Stimulated activated CD8-positive, alpha-beta memory T cell treated with anti-CD3 and anti-CD28 coated beads, Interleukin-12 subunit alpha, Interleukin-12 subunit beta, amount 100 ng/mL, for 1 hour (primary cell): ENCODE results near the gene KCNQ1.

ENCODE experiments used
- DNase-seq: peaks from one replicate; pipeline ENCODE4 v3.0.0-alpha.2; 2020; ENCODE audit warnings: low read depth

Gene KCNQ1

DNA sequence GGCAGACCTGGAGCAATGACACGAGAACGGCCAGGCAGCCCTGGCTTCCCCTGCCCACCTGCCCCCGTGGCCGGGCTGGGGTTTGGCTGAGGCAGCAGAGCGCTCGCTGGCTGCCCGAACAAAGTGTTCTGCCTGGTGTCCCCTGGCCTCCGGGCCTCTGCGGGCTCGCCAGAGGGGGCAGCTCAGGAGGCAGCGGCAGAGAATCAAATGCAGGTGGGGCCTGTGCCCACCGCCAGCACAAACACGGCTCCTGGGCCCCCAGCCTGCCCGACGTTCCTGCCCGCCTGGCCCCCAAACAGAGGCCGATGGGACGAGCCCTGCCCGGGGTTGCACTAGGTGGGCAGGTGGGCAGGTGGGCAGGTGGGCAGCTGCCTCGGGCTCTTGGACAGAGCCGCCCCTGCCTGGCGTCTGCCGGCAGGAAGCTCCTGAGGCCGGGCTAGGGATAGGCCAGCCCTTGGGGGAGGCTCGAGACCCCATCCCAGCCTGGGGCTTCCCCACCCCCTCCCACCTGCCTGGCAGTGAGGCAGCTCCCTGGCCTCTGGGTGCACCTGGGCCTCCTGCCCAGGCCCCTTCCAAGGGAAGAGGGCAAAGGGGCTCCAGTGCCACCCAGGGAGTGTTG lies 394.0 kb downstream of the KCNQ1 start:
- no peak for DNase-seq

DNA sequence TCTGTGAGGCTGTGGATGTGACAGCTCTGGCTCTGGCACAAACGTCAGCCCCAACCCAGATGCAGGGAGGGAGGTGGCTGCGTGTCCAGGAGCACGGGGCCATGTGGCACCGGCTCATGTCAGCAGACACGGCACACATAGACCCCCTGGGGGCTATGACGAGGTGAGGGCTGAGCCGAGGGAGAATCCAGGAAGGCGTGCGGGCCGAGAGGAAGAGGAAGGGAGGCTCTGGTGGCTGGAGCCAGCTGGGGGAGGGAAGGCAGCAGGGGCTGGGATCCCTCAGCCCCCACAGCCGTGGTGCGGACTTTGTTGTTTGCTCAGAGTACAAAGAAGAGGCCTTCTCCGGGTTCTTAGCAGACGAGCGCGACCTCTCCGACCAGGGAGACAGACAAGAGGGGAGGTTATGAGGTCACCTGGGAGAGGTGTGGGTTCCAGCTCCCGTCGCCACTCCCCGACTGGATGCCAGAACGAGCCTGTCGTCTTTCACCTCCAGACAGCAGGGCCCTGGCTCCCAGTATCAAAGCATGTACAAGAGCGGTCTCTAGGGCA lies 394.7 kb downstream of the KCNQ1 start:
- DNase-seq, result no peak

DNA sequence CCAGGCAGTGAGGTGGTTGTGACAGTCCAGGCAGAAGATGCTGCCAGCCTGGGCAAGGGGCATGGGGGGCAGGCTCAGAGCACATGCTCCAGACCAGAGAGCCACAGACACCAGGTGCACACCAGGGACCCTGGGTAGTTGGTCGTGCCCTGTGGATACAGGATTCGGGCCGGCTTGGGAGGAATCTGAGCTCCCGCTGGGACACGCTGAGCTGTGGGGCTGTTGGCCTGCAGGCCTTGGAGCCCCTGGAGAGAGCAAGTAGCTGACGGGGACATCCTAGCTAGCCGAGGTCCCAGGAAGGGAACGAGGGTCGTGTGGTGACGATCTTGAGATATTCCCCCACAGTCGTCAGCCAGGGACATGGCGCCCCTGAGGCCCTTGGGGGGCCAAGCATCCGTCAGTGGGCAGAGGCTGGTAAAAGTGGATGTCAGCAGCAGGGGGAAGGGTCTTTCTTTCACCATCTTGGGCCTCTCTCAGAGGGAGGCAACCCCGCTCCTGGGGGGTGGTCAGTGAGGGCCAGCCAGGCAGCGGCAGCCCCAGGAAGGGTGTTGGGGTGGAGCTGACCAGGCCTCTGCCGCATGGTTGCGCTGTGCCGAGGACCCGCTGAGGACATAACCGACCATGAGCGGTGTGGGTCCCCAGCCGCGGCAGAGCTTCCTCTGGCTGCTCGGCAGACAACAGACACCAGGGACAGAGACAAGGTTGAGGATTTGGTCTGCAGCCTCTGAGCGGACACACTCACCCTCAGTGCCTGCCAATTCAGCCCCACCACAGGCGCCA lies 396.8 kb downstream of the KCNQ1 start:
- no peak for DNase-seq

DNA sequence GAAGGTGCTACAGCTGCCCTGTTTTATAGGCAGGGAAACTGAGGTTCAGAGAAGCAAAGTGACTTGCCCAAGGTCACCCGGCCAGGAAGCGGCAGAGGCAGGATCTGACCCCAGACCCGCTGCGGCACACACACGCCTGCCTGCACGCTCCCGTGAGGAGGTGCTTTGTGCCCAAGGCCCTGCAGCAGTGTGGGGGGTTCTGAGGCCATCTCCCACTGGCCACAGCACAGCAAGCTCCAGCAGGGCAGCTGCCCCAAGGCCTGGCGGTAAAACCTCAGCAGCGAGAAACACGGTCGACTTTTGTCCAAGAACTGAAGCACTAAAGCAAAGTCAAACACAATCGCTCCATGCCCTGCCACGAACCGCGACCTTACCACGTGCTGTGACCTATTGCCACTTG lies 398.1 kb downstream of the KCNQ1 start:
- DNase-seq, result no peak

DNA sequence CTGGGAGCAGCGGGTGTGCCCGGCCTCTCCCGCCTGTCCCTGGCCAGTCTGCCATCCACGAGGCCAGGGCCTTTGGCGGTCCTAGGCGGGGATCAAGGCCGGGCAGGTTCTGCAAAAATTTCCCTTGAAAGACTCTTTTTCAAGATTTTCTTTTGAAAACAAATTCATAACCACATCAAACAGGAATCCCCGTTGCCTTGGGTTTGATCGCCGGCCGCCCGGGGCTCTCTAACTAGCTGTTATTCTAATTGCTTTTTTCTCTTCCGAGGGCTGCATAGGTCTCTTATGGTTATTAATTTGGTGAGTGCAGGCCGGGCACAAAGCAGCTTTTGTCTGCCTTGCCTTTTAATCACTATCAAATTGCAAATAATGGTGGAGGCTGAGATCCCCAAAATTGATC lies 398.7 kb downstream of the KCNQ1 start:
- DNase-seq, result no peak

DNA sequence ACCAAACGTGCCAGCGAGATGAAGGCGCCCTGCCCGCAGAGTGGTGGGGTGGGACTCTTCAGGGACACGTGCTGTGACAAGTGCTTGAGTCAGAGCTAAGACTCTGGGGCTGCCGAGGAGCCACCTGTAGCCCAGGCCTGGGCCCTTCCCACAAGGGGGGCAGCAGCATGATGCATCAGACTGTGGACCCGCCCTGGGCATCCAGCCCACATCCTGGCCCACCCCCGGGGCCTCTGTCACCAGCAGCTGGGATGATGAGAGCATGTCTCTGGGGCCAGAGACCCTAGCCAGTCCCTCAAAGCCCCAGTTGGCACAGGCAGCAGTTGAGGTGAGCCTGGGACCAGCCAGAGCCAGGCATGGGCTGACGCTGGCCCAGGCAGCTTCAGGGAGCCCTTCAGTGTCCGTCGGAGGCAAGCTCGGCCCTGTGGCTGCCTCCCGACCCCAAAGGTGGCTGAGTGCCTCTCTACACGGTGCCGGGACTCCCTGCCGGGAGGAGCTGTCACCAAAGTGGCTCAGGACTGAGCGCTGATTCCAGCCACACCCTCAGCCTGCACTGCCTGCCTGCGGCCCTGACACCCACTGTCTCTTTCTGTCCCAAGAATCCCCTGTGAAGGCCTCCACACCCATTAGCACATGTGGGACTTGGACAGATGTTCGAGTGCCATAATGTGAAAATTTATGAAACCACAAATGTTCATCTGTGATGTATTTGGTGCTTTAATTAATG lies 399.5 kb downstream of the KCNQ1 start:
- no peak for DNase-seq

DNA sequence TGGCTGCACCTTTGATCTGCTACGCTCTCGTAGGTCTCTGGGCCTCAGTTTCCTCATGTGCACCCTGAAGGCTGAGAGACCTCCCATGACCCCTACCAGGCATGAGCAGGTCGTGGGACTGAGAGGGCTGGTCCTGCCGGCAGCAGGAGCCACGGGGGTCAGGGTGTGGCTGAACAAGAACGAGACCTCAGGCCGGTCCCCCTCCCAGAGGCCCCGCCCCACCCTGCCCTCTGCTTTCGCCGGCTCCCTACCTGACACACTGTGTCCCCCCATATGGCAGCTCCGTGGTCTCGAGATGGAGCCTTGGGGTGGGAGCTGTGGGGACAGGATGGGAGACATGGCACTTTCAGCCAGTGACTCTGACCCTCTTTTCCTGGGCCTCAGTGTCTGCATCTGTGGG lies 400.2 kb downstream of the KCNQ1 start:
- no peak for DNase-seq

DNA sequence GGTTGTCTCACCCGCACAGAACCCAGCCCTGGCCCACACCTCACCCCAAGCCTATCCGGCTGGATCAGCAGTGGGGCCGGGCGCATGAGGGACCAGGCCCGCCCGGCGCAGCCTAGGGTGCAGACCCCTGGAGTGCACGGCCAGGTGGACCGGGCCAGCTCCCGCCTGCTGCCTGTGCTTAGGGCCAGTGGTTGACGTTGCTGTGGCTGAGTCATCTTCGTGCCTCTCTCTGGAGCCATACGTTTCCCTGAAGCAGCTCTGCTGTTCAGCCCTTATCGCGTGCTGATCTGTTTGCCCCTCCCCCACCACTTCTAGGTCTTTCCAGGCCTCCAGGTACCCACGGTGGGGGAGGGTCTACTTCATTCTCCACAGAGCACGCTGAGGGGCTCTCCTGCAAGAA lies 401.2 kb downstream of the KCNQ1 start:
- DNase-seq, result no peak

DNA sequence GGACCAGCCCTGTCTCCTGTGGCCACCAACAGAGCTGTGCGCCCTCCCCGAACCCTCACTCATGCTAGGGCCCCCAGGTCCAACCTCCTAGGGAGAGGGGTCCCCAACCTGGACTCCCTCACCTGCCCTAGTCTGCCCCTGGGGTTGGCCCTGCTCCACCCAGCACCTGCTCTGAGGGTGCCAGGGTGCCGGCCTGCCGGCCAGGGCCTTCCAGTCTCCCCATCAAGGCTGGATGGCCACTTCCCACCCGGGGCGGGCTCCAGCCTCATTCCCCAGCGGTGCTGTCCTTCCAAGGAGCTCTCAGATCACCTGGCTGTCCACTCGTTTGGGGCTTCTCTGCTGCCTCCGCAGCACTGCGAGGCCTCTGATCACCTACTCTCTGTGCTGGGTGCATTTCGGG lies 401.7 kb downstream of the KCNQ1 start:
- DNase-seq, result no peak

DNA sequence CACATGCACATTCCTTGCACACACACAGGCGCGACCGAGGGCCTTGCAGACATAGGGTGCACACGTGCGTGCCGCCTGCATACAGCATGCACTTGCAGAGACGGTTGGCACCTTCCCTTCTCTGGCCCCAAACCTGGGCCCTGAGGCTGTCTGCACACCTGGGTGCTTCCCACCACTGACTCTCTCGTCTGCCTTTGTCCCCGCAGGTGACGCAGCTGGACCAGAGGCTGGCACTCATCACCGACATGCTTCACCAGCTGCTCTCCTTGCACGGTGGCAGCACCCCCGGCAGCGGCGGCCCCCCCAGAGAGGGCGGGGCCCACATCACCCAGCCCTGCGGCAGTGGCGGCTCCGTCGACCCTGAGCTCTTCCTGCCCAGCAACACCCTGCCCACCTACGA lies 402.8 kb downstream of the KCNQ1 start:
- DNase-seq, result no peak

DNA sequence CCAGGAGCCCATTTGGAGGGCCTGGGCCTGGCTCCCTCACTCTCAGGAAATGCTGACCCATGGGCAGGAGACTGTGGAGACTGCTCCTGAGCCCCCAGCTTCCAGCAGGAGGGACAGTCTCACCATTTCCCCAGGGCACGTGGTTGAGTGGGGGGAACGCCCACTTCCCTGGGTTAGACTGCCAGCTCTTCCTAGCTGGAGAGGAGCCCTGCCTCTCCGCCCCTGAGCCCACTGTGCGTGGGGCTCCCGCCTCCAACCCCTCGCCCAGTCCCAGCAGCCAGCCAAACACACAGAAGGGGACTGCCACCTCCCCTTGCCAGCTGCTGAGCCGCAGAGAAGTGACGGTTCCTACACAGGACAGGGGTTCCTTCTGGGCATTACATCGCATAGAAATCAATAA lies 403.7 kb downstream of the KCNQ1 start:
- no peak for DNase-seq

DNA sequence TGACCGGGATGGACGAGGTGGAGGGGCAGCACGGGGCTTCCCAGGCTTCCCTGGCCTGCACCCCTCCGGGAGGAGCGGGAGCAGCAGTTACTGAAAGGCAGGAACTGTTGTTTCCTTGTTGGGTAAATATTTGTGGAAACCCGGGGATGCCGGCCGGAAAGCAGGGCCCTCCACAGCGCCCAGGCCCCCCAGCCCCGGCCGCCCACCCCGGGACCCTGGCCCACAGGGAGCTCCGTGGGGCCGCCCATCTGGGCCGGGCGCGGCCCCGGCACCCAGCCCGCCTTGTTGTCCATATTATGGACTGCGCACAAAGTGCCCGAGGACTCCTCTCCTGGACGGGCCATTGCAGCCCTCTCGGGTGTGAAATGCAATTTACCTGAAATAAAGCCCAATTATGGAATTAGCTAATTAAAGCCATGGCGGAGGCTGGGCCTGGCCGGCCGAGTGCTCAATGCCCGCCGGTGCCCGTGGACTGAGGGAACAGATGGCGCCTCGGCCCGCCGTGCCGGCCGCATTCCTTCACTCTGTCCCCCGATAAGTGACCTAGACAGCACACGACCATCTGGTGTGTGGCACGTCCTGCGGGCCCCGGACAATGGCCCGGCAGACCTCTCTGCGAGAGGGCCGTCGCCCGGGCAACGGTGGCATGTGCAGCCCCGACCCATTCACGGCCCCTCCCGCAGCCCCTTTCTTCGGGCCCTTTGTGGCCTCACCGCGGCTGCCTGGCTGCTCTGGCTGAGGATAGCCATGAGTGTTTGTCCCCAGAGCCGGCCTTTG lies 405.4 kb downstream of the KCNQ1 start:
- DNase-seq, result no peak

DNA sequence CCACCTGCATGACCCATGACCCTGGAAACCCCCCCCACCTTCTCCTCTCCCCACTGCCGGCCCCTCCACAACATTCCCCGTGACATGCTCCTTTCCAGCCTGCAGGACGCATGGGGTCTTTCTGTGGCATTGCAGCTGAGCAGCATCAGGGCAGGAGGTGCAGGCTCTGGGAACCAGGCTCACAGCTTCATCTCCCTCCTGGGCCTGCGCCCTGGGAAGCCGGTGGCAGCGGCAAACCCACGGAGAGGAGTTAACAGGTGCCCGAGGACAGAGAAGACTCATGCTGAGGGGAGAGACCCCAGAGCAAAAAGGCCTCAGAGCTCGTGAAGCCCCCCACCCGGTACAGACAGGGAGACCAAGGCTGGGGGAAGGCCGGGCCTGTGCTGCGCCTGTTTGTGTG lies 408.6 kb downstream of the KCNQ1 start:
- no peak for DNase-seq

DNA sequence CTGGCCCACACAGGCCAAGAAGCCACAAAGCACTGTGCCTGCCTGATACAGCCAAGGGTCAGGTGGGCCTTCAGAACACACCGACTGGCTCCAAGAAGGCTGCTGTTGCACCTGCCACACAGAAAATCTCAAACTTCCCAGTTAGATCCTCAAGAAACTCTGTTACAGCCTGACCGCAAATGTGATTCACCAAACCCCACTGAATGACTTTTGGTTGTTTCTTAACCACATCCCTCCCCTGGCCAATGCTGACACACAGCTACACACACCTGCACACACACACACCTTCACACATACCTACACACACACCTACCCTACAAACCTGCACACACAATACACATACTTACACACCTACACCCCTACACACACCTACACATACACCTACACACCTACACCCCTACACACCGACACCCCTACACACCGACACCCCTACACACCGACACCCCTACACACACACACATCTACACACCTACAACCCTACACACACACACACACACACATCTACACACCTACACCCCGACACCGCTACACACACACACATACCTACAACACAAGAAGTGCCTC lies 409.3 kb downstream of the KCNQ1 start:
- DNase-seq, result no peak

DNA sequence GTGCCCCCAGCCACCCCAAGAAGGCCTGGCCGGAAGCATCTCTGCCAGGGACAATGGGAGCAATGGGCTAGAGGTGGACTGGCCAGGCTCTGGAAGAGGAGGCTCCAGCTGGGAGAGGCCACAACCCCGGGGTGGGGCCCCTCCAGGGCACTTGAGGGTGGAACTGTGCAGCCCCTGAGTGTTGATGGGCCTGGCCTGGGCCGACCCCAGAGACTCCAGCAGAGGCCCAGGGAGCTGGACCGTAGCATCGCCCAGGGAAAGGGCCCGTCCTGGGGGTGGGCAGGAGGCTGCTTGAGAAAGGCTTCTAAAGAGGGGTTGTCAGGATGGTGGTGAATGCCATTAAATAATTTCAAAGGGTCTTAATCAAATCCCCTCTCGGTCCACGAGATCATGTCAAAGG lies 410.4 kb downstream of the KCNQ1 start:
- no peak for DNase-seq

DNA sequence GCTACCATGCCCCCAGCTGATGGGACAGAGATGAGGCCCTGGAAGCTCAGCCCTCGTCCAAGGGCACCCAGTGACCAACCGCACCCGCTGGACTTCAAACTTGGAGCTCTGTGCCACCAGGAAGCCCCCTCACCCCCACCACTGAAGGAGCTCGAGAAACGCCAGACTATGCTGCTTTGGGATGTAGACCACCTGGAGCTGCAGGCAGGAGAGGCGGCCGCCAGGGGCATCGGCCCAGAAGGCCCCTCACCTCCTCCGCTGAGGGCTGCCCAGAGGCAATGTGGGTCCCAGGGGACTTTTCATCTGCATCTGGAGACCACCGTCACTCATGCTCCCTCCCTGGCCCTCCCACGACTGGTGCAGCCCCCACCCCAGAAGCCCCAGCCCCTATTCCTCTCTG lies 412.5 kb downstream of the KCNQ1 start:
- DNase-seq, result no peak

DNA sequence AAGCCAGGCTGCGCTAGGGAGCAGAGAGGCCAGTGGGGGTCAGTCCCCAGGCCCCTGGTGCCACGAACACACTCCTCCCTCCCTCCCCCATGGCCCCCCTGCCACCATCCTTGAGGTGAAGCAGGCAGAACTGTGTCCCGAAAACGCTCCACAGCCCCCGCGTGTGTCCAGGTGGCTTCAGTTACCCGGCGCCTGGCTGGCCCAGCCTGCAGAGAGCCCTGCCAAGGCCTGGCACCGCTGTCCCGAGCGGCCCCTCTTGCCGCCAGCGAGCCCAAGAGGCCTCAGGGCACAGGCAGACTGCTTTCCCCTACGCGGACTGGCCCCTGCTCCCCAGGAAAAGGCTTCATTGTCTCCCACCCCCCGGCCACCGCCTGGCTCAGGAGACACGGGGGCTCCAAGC lies 413.1 kb downstream of the KCNQ1 start:
- DNase-seq, result no peak

DNA sequence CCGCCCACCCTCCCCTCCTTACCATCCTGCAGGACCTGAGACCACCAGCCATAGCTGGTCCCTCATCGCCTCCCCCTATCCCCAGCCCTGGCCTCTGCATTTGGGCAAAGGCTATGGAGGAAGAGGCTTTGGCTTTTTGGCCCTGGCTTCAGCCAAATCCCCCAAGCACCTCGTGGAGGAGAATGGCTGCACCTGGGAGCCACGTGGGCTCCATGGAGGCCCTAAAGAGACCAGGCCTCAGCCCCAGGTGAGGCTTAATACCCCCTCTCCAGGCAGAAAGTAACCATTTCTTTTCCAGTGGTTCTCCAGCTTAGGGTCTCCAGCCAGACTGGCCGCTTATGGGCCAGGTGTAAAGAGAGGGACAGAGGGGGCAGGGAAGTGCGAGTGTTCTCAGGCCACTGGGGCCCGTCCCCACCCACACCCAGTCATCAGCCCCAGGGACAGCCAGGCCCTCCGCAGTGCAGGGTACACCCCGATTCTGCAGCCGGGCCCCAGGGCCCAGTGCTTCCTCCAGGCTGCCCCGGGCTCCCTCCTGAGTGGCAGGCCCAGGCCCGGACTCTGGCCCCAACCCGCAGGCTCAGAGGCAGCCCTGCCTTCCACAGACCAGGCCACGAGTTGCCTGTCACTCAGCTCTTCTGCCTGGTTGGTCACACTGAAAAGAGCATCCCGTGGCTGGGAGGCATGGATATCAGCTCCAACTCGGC lies 414.3 kb downstream of the KCNQ1 start:
- no peak for DNase-seq

DNA sequence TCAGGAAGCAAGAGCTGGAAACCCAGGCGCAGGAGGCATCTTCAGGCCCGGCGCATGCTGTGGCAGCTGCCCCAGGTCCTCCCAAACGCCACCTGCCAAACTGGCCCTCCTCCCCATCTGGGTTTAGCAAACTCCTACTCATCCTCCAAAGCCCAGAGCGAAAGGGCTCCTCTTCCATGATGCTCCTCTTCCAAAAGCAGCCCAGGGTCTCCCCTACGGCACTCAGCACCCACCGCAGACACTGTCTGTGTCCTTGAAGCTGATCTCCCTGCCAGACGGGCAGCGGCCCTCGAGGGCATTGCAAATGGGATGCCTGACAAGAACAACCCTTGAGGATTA lies 414.9 kb downstream of the KCNQ1 start:
- no peak for DNase-seq

DNA sequence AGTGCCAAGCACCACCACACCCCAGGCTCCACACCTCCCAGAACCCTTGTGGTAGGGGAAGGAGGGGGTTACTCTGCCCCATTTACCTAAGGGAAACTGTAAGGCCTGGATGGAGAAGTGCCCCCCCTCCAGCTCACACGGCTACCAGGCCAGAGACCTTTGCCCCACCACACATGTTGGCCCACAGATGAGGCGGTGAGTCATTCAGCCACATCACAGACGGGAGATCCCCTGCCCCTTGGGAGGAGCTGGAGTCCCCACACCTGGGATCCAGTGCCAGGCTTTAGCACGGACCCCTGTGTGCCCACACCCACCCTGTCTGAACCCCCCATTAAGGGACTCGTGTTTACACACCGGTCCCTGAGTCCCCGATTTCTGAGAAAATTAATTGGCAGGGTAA lies 415.8 kb downstream of the KCNQ1 start:
- no peak for DNase-seq
